HEK293T (cell line): ENCODE results near the gene CYGB.

Experiments
- BHLHE40 ChIP-seq: fragments of 450-650 bp; IDR thresholded peaks from 2 replicates; pipeline ENCODE4 v1.6.1; 2016; ENCODE audit warnings: mild to moderate bottlenecking, moderate library complexity, borderline replicate concordance
- CTBP1 ChIP-seq: fragments of 450-650 bp; IDR thresholded peaks from 2 replicates; pipeline ENCODE4 v1.6.1; 2016; ENCODE audit warnings: borderline replicate concordance
- ELF4 ChIP-seq: fragments of 450-650 bp; IDR thresholded peaks from 2 replicates; pipeline ENCODE4 v1.6.1; 2017; ENCODE audit warnings: antibody characterized with exemption
- FOXM1 ChIP-seq: fragments of 450-650 bp; IDR thresholded peaks from 2 replicates; pipeline ENCODE4 v1.6.1; 2017; ENCODE audit warnings: mild to moderate bottlenecking, borderline replicate concordance
- LEF1 ChIP-seq: fragments of 450-650 bp; IDR thresholded peaks from 2 replicates; pipeline ENCODE4 v1.6.1; 2017; ENCODE audit warnings: mild to moderate bottlenecking, borderline replicate concordance
- NFRKB ChIP-seq: fragments of 450-650 bp; IDR thresholded peaks from 2 replicates; pipeline ENCODE4 v1.6.1; 2016; ENCODE audit warnings: mild to moderate bottlenecking, moderate library complexity
- SUZ12 ChIP-seq: fragments of 450-650 bp; IDR thresholded peaks from 2 replicates; pipeline ENCODE4 v1.6.1; 2016; ENCODE audit warnings: mild to moderate bottlenecking
- TARDBP ChIP-seq: fragments of 450-650 bp; IDR thresholded peaks from 2 replicates; pipeline ENCODE4 v1.6.1; 2016
- TF ChIP-seq, protein P1 (sequence below): fragments of 450-650 bp; IDR thresholded peaks from 2 replicates; pipeline ENCODE4 v1.6.1; 2016

DNA sequence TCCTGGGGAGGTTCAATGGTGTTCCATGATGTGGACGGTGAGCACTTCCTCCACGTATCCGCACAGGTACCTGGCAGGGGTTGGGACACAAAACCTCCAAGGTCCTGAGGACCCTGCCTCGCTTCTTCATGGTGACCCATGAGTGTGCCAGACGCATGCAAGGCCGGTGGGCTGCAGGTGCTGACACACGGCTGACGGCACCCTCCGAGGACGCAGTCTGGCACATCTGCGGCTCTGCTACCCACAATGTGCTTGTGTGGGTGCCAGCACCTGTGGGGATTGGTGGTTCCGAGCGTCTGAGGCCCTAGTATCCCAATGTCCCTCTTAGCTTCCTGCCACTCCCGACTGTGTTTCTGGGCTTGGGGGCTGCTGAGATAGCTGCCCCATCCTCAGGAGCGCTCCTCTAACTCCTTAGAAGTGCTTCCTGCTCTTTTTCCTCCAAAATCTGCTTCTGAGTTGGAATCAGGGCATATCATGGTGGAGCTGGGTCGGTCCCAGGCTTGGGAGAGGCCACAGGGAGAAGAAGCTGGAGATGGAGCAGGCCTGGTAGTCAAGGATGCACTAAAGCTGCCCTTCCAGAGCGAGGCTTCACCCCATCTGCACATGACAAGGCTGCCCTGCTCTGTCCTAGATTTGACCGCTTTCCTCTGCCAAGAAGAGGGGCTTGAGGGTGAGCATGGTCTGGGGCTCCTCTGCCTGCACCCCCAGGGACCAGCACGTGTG is 1.6 kb downstream of the CYGB start:
- TF ChIP-seq LEF1 = no peak
- TF ChIP-seq FOXM1 = no peak
- TF ChIP-seq BHLHE40 = no peak
- TF ChIP-seq ELF4 = no peak
- TF ChIP-seq SUZ12 = no peak
- no peak for TF ChIP-seq TARDBP
- TF ChIP-seq, protein P1, sequence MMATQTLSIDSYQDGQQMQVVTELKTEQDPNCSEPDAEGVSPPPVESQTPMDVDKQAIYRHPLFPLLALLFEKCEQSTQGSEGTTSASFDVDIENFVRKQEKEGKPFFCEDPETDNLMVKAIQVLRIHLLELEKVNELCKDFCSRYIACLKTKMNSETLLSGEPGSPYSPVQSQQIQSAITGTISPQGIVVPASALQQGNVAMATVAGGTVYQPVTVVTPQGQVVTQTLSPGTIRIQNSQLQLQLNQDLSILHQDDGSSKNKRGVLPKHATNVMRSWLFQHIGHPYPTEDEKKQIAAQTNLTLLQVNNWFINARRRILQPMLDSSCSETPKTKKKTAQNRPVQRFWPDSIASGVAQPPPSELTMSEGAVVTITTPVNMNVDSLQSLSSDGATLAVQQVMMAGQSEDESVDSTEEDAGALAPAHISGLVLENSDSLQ = no peak
- TF ChIP-seq CTBP1 = no peak
- no peak for TF ChIP-seq NFRKB
